T follicular helper cell (primary cell): ENCODE data around the gene RAC2.
"Not testable (repeated sequence)": the region's sequence is repeated elsewhere in the genome, so short reads cannot be mapped to it uniquely, and the experiment has no call there.

Source experiments
- DNase-seq: peaks from one replicate; pipeline ENCODE4 v3.0.0-alpha.2; 2020; ENCODE audit warnings: low read depth

RAC2 gene

DNA sequence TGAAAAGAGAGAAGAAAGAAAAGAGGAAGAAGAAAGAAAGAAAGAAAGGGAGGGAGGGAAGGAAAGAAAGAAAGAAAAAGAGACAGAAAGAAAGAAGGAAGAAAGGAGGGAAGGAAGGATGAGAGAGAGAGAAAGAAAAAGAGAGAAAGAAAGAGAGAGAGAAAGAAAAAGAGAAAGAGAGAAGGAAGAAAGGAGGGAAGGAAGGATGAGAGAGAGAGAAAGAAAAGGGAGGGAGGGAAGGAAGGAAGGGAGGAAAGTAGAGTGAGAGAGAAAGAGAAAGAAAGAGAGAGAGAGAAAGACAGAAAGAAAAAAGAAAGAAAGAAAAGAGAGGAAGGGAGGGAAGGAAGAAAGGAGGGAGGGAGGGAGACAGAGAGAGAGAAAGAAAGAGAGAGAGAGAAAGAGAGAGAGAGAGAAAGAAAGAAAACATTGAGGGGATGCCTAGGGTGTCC lies 11.5 kb upstream of the RAC2 start:
- DNase-seq, result no peak

DNA sequence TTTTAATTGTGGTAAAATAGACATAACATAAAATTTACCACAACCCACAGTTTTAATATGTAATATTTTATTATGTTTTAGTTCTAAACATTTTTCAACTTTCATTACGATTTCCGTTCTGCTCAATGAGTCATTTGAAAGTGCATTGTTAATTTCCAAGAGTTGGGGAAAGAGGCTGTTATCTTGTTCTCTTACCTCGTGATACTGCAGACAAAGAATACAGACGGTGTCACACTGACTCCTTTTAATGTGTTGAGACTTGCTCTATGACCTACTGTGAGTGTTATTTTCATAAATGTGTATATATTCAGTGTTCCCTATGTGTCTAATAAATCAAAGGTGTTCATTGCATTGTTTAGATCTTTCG lies 10.8 kb upstream of the RAC2 start:
- no peak for DNase-seq

DNA sequence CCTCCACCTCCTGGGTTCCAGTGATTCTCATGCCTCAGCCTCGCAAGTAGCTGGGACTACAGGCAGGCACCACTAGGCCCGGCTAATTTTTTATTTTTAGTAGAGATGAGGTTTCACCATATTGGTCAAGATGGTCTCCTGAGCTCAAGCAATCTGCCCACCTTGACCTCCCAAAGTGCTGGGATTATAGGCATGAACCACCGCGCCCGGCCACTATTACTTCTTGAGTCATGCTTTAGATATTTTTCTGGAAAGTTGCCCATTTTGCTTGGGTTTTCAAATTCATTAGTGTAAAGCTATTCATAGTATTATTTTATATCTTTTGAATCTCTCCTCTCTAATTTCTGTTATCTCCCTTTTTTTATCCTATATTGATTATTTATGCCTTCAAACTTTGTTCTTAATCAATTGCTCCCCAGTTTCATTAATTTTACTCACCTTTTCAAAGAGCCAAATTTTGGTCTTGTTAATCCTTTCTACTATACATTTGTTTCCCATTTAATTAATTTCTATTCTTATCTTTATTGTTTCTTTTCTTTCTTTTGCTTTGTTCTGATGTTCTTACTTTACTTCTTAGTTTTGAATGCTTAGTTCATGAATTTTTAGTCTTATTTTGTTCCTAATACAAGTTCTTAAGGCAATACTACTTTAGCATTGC lies 10.3 kb upstream of the RAC2 start:
- DNase-seq, result no peak

DNA sequence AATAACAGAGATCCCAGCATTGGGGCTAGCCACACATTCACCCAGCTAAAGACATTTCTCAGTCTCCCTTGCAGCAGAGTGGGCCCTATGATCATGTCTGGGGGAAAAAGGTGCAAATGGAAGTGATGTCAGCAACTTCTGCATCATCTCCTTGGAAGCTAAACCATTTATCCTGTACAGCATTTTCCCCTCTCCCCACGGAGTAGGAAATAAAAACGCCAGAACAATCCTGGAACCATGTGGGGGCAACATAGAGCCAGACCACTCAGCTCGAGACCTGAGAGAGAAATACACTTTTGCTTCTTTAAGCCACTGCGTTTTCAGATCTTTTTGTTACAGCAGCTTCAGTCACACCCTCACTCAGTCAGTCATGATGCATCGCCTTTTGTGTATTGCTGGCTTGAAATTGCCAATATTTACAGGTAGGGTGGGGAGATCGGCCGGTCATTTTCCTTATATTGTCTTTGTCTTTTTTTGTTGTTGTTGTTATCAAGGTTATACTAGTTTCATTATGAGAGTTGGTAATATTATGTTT lies 9.1 kb upstream of the RAC2 start:
- DNase-seq, result no peak

DNA sequence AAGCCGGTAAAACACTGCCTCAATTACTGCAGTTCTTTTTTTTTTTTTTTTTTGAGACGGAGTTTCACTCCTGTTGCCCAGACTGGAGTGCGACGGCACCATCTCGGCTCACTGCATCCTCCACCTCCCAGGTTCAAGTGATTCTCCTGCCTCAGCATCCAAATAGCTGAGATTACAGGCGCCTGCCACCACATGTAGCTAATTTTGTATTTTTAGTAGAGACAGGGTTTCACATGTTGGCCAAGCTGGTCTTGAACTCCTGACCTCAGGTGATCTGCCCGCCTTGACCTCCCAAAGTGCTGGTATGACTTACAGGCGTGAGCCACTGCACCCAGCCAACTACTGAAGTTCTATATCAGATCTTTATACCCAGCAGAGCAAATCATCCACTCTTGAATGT lies 7.8 kb upstream of the RAC2 start:
- DNase-seq, result not testable (repeated sequence)

DNA sequence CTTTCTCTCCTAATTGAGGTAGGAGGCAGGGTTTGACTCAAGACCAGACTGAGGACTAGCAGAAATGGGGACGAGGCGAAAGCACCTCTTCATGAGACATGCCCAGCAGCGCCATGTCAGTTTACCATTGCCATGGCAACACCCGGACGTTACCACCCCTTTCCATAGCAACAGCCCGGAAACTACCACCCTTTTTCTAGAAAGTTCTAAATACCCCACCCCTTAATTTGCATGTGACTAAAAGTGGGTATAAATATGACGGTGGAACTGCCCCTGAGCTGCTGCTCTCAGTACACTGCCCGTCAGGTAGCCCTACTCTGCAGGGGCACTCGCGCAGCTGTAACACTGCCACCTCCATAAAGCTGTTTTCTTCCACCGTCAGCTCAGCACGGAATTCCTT lies 5.9 kb upstream of the RAC2 start:
- DNase-seq, result no peak

DNA sequence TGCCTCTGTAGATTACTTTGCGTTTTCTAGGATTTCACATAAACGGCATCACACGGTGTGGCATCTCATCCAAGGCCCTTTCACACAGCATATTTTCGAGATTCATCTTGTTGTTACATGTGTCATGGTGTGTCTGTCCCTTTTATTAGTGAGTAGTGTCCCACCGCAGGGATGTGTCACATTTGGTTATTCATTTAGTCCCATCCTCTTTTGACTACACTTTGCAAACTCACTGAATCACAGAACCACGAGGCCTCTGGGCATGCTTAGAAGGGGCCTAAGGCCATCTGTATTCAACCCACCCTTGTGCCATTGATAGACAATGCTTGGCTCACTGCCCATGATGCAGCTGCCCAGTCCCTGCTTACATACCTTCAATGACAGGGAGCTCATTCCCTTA lies 4.2 kb upstream of the RAC2 start:
- no peak for DNase-seq

DNA sequence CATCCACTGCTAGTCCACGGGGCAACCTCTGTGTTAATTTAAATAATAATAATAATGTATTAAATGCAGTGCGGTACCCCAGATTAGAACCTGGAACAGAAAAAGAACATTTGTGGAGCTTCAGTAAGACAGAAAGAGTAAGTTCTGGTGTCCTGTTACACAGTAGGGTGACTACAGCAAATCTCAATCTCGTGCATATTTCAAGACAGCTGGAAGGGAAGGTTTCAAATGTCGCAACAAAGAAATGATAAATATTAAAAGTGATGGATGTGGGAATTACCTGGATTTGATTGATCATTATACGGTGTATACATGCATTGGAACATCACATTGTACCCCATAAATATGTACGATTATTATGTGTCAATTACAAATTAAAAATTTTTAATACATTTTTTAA lies 1.7 kb upstream of the RAC2 start:
- DNase-seq, result no peak

DNA sequence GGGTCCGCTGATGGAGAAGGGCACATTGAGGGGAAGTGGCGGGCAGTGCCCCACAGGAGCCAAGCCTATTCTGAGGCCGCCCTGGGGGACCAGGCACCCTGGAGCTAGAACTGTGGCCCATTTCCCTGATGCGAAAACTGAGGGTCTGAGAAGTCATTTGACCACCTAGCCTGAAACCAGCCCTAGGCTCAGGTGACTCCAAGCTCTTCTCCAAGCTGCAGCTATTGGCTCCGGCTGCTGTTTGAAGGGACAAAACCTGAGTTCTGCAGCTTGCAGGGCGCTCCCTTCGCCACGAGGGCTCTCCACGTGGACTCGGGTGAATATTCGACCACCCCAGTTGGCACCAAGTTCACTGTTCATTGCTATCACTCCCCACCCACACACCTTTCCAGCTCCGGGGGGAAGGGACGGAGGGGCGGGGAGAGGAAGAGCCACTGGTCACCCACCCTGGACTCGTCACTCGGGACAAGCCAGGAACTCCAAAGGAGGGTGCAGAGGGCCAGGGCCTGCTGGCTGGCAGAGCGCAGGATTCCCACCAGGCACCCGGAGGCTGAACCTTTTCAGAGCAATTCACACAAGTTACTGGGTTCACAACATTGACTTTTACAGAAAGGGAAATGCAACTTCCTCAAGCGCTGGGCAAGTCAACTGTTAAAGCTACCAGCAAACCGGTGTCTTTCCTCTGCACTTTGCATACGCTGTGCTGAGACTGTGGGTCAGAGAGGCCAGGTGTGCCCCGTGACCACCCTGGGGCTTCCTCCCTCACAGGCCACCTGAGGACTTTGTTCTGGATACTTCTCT lies 1.1 kb upstream of the RAC2 start:
- no peak for DNase-seq

DNA sequence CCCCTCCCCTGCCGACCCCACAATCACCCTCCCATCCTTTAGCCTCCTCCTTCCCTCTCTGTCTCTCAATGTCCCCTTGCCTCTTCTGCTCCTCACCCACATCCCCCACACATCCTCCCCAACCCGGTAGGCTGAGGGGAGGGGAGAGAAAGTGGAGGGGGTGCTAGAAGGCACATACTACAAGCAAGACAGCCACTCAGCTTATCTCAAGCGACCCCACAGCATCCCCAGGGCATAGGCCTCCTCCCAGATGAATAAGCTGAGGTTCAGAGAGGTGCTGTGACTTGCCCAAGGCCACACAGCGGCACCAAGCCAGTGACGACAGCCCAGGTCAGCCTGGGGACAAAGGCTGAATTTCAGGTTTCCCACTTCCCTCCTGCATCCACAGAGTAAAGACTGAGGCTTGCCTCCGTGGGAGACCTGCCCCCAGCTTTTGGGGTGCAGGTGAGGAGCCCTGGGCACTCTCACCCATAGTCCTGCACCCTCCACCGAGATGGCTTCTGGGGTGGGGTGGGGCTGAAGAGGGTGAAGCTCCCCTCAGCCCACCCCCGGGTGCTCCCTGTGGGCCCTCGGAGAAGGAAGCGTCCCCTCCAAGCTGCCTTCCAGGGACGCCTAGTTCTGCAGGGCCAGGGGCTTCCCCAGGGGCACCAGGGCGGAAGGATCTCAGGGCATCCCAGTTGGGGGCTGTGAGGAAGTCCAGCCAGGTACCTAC lies 511 bp downstream of the RAC2 start:
- no peak for DNase-seq

DNA sequence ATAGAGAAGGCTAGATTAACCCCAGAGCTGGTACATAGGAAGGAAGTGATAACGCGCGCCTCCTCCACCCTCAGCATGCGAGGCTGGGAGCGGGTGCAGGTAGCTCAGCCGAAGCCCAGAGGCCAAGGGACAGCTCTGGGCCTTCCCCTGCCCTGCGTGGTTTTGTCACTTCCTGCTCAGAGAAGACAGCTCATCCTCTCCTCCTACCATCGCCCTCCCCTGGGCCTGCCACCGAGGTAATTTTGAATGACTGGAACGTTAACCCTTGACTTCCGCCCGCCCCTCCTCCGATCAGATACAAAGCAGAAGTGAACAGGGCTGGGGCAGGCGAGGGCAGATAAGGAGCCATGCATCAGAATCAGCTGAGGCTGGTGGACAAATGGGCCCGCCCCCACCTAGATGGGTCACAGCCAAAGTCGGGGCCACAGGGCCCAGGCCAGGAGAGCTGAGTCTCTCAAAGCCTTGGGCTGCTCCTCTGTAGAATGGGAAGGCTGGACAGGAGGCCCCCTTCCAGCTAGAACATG lies 1.6 kb downstream of the RAC2 start:
- peak; percentile 80 for DNase-seq

DNA sequence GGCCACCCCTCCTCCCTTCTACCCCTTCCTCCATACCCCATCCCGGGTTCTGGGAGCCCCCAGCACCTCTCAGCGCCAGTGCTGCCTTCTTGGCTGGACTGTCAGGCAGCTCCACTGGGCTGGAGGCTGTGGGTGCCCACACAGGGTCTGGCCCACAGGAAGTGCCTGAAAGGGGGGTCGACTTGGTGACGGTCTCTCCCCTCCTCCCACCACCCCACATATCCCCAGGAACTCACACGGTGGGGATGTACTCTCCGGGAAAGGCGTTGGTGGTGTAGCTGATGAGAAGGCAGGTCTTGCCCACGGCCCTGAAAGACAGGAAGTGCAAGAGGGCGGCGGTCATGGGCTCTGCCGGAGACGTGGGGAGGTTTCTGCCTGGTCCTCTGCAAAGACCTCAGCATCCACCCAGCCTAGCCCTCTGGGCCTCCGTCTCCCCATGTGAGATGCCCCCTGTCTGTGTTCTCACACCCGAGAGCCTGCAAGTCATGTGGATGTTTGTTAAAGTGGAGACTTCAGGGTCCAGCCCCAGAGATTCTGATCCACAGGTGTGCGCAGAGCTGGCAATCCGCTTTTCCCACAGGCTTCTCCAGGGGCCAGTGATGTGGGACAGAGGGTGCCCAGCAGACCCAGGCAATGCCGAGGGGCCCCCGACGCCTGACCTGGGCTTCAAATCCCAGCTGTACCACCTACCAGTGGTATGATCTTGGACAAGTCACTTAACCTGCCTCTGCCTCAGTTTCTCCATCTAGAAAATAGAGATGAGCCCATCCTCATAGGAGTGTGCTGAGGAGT lies 2.5 kb downstream of the RAC2 start:
- no peak for DNase-seq

DNA sequence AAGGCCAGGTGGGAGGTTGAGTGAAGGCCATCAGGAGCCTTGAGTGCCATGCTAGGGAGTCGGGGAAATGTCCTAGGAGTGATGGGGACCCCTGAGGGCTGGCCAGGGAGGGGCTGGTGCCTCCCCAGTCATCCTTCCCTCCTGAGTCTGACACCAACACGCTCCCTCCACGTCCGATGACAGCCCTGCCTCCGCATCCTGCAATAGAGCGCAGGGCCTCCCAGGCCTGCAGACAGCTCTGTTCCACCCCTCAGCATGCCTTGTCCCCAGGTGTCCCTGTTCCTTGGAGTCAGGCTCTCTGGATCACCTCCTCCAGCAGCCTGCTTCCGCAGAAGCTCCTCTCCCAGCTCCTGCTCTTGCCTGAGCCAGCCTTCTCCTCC lies 3.1 kb downstream of the RAC2 start:
- no peak for DNase-seq

DNA sequence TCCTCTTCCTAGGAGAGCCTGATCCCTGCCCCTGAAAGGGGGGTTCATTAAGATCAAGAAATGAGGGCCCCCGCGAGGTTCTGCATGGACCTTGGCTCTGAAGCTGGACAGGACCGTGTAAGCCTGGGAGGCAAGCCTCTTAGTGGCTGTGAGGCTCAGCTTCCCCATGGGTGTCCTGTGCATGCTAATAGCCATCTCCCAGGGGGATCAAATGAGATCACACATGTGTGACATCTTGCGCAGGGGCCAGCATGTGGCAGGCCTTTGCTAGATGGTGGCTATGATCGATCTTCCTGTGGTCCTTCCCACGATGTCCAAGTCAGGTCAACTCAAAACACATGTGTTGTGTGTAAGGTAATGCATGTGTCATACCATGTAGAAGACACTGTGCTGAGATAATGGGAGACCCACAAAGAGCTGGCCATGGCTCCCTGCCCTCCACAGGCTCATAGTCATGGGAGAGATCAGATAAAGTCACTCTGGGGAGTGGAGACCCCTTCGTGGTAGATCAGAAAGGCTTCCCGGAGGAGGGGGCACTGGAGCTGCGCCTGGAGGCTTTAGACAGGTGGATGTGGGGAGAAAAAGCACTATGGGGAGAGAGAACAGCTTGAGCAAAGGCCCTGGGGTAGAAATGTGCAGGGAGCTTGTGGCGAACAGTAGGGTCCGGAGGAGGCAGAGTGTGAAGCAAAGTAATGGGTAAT lies 3.7 kb downstream of the RAC2 start:
- DNase-seq, result no peak

DNA sequence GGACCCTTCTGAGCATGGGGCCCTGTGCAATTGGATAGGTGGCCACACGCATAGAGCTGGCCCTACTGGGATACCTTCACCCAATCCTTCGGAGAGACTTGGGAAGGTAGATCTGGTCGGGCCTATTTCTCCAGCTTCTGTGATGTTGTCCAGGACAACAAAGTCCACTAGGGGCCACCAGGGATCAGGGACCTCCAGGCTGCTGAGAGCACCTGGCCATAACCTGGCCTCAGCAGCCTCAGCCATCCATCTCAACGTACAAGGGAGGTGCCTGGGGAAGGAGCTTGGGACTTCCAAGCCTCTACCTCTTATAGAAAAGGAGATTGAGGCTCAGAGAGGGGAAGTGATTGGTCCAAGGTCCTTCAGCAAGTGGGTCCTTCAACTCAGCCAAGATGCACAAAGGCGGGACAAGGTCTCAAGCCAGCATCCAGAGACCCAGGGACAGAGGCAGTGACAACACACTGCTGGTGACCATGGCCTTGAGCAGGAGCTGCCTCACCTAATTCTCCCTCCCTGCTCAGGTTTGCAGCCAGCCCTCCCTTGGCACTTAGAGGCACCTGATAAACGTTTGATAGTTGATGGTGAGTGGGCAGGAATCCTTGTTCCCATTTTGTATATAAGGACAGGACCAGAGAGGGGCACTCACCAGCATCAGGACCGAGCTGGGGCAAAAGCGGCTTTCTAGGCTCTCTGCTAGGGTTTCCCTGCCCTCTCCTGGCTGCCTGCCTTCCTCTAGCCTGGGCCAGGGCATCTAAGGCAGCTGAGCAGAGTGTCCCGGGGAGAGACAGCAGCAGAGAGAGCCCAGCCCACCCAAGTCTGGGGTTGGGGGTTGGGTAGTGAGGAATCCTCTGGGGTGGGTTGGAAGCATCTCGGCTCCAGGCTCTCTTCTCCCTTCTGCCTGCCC lies 4.5 kb downstream of the RAC2 start:
- no peak for DNase-seq

DNA sequence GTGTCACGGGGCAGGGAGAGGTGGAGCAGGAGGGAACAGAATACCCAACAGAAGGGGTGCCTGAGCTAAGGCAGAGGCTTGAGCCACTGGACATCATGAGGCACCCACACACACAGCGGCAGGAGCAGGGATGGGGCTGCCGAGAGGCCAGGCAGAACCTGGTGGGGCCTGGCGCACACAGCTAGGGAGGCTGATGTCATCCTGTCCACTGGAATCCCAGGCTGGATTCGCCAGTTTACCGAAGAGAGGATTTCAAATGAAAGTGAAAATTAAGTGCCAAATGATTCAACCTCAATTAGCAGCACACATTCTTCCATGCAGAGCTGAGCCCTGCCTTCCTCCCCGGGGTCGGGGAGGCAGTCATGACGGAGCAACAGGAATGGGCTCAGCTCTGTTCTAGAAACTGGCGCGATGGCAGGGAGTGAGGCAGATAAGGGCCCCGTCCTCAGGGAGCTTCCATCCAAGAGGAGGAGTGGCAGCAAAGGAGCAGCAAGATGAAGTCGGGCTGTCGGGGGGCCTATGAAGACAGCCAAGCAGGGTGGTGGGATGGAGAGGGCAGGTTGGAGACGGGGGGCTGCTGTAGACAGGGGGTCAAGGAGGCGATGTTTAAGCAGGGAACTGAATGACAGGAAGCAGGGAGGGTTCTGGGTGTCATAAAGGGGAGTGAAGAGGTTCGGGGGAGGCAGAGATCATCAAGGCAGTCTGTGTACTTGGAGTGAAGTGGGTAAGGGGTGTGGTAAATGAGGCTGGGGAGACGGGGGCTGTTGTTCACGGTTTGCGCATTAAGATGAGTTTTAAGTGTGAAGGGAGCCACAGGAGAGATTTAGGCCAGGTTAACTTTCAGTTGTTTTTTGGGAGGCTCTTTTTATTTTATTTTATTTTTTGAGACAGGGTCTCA lies 6.4 kb downstream of the RAC2 start:
- DNase-seq, result no peak

DNA sequence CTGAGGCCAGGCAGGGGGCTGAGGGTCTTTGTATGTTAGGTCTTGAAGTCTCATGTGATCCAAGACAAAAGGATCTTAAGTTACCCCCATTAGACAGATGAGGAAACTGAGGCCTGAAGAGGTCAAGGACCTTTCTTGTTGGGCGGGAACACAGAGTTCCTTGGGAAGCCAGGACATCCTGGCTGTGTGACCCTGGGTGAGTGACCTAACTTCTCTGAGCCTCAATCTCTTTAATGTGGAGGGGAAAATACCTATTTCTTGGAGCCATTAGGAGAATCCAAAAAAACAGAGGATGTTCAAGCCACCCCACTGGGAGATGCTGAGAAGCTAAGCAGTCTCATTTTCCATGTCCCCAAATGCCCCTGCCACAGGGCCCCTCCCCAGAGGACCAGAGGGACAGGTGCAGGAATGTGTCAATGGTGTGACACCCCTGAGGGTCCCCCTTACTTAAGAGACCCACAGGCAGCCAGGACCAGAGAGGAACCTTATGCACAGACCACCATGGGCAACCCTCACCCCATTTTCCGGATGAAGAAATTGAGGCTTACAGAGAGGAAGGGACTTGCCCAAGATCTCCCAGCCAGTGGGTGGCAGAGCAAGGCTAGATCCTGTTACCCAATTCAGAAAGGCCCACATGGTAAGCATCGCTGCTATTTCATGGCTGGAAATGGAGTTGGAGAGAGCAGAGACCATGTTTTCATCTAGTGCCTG lies 8.0 kb downstream of the RAC2 start:
- no peak for DNase-seq
